Smooth muscle cell (in vitro differentiated cells): ENCODE measurements around the gene JMJD8. TPM values are rescaled to one million over a fixed set of nuclear protein-coding genes. Genes with fewer than 3 reads are reported as not detected.
A peak's percentile ranks its signal among the peaks of the same experiment; 100 is the strongest.
"Not testable (repeated sequence)": the region's sequence is repeated elsewhere in the genome, so short reads cannot be mapped to it uniquely, and the experiment has no call there.

Experiments
- DNase-seq: peaks from one replicate; lab custom pipeline; 2025; ENCODE audit not compliant: unreplicated experiment; lab: John Stamatoyannopoulos, UW
- H2AFZ ChIP-seq: fragments of 200-600 bp; sonication (generic); 2 replicates; pipeline ENCODE4 v1.6.0; 2016; ENCODE audit warnings: antibody characterized with exemption, low read depth, mild to moderate bottlenecking
- H3F3A ChIP-seq: fragments of 200-600 bp; sonication (generic); 2 replicates; pipeline ENCODE4 v1.6.0; 2017; ENCODE audit warnings: antibody characterized with exemption, low read depth
- H3K27ac ChIP-seq: fragments of 200-600 bp; sonication (generic); 2 replicates; pipeline ENCODE4 v1.5.1; 2016; ENCODE audit warnings: low read depth, mild to moderate bottlenecking
- H3K27me3 ChIP-seq: fragments of 200-600 bp; sonication (generic); 2 replicates; pipeline ENCODE4 v1.6.1; 2016; ENCODE audit warnings: low read depth, mild to moderate bottlenecking
- H3K36me3 ChIP-seq: fragments of 200-600 bp; sonication (generic); 2 replicates; pipeline ENCODE4 v1.5.1; 2016; ENCODE audit warnings: low read depth
- H3K4me1 ChIP-seq: fragments of 200-600 bp; sonication (generic); 2 replicates; pipeline ENCODE4 v1.5.1; 2016; ENCODE audit warnings: low read depth
- H3K4me2 ChIP-seq: fragments of 200-600 bp; sonication (generic); 2 replicates; pipeline ENCODE4 v1.6.0; 2016; ENCODE audit warnings: mild to moderate bottlenecking
- H3K4me3 ChIP-seq: fragments of 200-600 bp; sonication (generic); 2 replicates; pipeline ENCODE4 v1.5.1; 2016; ENCODE audit warnings: mild to moderate bottlenecking
- H3K79me2 ChIP-seq: fragments of 200-600 bp; sonication (generic); 2 replicates; pipeline ENCODE4 v1.6.0; 2016; ENCODE audit warnings: low read depth, mild to moderate bottlenecking
- H3K9ac ChIP-seq: fragments of 200-600 bp; sonication (generic); 2 replicates; pipeline ENCODE4 v1.6.0; 2016; ENCODE audit warnings: low read depth
- H3K9me3 ChIP-seq: fragments of 200-600 bp; sonication (generic); replicated peaks from 2 replicates; pipeline ENCODE4 v1.5.1; 2016; ENCODE audit warnings: low read depth
- H4K20me1 ChIP-seq: fragments of 200-600 bp; sonication (generic); 2 replicates; pipeline ENCODE4 v1.6.0; 2016; ENCODE audit warnings: low read depth
- WGBS: methylation state at CpG from one replicate; pipeline ENCODE4 v1.1.7; 2016; ENCODE audit warnings: low lambda C conversion rate; 5-methylcytosine and 5-hydroxymethylcytosine counted together
- polyA plus RNA-seq: library from polyadenylated mRNA; unstranded; fragments of >200 nt; fragmentation: Nextera tagmentation; extraction: Ambion mirVana; gene quantifications from 2 replicates; pipeline ENCODE4 v1.2.1, GENCODE V29; 2016
- total RNA-seq: library from RNA; depleted of rRNA; stranded (reverse); fragments of >200 nt; gene quantifications from 2 replicates; pipeline ENCODE4 v1.2.3, GENCODE V29; 2014
- TF ChIP-seq, protein P1 (sequence below): fragments of 200-600 bp; sonication (generic); IDR thresholded peaks from 2 replicates; pipeline ENCODE4 v1.5.1; 2017; ENCODE audit warnings: borderline replicate concordance, mild to moderate bottlenecking, antibody characterized with exemption; ENCODE audit not compliant: insufficient read depth, poor library complexity, severe bottlenecking

The JMJD8 gene
- total and polyA plus RNA-seq, 2 experiments from 2014 or later = 42.9 to 95.1 TPM

DNA sequence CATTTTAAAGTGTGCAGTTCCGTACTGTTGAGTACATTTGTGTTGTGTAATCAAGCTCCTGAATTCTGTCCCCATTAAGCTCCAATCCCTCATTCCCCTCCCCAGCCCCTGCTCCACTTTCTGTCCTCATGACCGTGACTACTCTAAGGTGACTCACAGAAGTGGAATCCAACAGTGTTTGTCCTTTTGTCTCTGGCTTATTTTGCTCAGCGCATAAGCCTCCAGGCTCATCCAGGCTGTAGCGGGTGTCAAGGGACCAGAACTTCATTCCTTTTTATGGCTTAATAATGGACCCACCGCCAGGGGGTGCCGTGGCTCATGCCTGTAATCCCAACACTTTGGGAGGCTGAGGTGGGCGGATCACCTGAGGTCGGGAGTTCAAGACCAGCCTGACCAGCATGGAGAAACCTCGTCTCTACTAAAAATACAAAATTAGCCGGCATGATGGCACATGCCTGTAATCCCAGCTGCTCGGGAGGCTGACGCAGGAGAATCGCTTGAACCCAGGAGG is 28.7 kb upstream of the JMJD8 start:
- H2AFZ ChIP-seq, H3F3A ChIP-seq, H3K4me3 ChIP-seq, DNase-seq, H3K9me3 ChIP-seq, H3K9ac ChIP-seq, H3K4me2 ChIP-seq, H3K27ac ChIP-seq, H3K36me3 ChIP-seq, H3K79me2 ChIP-seq, H4K20me1 ChIP-seq: not testable (repeated sequence)
- TF ChIP-seq, protein P1, sequence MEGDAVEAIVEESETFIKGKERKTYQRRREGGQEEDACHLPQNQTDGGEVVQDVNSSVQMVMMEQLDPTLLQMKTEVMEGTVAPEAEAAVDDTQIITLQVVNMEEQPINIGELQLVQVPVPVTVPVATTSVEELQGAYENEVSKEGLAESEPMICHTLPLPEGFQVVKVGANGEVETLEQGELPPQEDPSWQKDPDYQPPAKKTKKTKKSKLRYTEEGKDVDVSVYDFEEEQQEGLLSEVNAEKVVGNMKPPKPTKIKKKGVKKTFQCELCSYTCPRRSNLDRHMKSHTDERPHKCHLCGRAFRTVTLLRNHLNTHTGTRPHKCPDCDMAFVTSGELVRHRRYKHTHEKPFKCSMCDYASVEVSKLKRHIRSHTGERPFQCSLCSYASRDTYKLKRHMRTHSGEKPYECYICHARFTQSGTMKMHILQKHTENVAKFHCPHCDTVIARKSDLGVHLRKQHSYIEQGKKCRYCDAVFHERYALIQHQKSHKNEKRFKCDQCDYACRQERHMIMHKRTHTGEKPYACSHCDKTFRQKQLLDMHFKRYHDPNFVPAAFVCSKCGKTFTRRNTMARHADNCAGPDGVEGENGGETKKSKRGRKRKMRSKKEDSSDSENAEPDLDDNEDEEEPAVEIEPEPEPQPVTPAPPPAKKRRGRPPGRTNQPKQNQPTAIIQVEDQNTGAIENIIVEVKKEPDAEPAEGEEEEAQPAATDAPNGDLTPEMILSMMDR = peak; percentile 60
- Histone ChIP-seq H3K27me3 (peaks cover 18% of the 10 kb centered on the region), H3K4me1 (peaks cover 14% of the 10 kb centered on the region)
- WGBS = 41% methylated on average over 13 of the region's 13 CpGs

DNA sequence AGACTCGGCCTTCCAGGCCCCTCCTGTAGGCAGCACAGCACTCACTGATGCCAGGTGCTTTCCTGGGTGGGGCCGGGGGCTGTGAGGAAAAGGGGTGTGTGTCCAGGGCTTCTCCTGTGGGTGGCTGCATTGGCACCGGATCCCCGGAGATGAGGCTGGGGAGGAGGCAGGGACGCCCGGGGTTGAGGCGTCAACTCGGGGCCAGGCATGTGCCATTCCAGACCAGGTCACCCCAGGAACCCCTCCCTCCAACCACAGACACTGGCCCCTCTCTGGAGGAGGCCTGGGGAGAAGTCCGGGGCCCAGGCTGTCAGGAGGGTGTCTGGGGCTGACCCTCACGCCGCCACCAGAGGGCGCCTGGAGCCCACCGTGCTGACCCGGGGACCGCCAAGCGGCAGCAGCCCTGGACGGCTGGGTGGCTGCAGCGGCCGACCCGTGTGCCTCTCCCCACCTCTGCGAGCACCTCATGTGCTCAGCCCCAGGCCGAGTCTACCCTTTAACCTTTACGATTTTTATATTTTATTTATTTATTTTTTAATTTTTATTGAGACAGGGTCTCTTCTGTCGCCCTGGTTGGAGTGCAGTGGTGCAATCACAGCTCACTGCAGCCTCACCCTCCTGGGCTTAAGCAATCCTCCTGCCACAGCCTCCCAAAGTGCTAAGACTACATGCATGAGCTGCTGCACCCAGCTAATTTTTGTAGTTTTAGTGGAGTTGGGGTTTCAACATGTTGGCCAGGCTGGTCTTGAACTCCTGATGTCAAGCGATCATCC is 27.6 kb upstream of the JMJD8 start:
- Histone ChIP-seq H3K4me1 (peaks cover 13% of the 10 kb centered on the region), H3K36me3 (no peaks in the 10 kb centered on the region), H3K4me3 (no peak overlapping the region), H3K27me3 (peaks cover 26% of the 10 kb centered on the region), H4K20me1 (peaks cover 8% of the 10 kb centered on the region), H2AFZ (no peak overlapping the region), H3F3A (no peaks in the 10 kb centered on the region), H3K4me2 (no peak overlapping the region), H3K9ac (no peak overlapping the region), H3K27ac (no peak overlapping the region), H3K9me3 (no peaks in the 10 kb centered on the region), H3K79me2 (no peaks in the 10 kb centered on the region)
- 21% methylated on average over 25 of the region's 25 CpGs for WGBS
- TF ChIP-seq, protein P1 = peak; percentile 95
- DNase-seq = peak; percentile 32

DNA sequence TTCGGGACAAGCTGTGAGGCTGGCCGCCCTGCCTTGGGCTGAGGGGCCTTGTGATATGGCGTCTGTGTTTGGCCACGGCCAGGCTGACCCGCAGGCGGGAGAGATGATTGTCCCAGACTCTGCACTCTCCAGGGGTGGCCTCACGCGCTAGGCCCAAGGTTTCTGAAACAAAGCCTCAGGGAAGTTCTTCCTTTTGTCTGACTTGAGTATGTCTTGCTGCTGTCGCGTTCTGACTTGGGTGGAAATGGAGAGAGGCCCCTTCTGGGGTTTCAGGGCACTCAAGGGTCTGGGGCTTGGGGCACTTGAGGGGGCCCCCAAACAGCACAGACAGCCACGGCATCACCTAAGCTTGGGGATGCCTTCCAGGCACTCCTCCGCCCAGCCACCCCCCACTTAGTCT is 26.9 kb upstream of the JMJD8 start:
- H3K27ac ChIP-seq = no peak overlapping the region
- H3K4me3 ChIP-seq = no peak overlapping the region
- H3K79me2 ChIP-seq = no peaks in the 10 kb centered on the region
- H3F3A ChIP-seq = no peaks in the 10 kb centered on the region
- no peak overlapping the region for H3K9ac ChIP-seq
- TF ChIP-seq, protein P1 = no peak
- H2AFZ ChIP-seq = no peak overlapping the region
- no peaks in the 10 kb centered on the region for H3K9me3 ChIP-seq
- H3K27me3 ChIP-seq = peaks cover 33% of the 10 kb centered on the region
- no peak for DNase-seq
- H3K36me3 ChIP-seq = no peaks in the 10 kb centered on the region
- H4K20me1 ChIP-seq = peaks cover 4% of the 10 kb centered on the region
- WGBS = 84% methylated on average over 12 of the region's 12 CpGs
- no peak overlapping the region for H3K4me2 ChIP-seq
- peaks cover 8% of the 10 kb centered on the region for H3K4me1 ChIP-seq

DNA sequence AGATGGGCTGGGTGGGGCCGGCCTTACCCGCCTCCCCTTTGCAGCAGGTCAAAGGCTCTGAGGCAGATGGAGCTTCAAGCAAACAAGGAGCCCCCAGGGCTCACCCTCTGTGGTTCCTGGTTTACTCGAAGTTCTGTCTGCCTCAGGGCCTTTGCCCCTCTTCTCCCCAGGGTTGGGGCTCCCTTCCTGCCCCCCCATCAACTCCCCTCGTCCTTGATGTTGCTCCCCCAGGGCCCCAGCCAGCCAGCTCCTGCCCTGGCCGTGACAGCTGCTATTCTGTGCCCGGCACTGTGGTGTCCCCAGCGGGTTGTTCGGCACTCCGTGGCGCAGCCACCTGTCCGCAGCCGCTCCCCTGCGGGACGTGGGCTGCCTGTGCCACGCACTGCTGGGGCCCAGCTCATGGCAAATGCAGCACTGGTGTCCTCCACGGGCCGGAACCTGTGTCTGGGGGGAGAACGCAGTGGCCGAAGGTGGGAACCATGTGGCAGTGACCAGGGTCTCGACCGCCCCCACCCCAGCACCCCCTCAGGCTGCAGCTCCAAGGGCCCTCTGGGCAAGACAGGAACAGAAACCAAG is 26.5 kb upstream of the JMJD8 start:
- Histone ChIP-seq H3K4me3 (no peak overlapping the region), H3K27me3 (peaks cover 35% of the 10 kb centered on the region), H4K20me1 (no peaks in the 10 kb centered on the region), H3K79me2 (no peaks in the 10 kb centered on the region), H3K4me1 (peaks cover 8% of the 10 kb centered on the region), H3K4me2 (no peak overlapping the region), H3K36me3 (no peaks in the 10 kb centered on the region), H2AFZ (no peak overlapping the region), H3K27ac (no peak overlapping the region), H3F3A (no peaks in the 10 kb centered on the region), H3K9me3 (no peaks in the 10 kb centered on the region), H3K9ac (no peak overlapping the region)
- WGBS = 88% methylated on average over 13 of the region's 21 CpGs
- no peak for DNase-seq
- TF ChIP-seq, protein P1 = no peak
